Gastrocnemius medialis (tissue), 4 donors: ENCODE data around the gene APOLD1. TPM values are rescaled to one million over a fixed set of nuclear protein-coding genes. Genes with fewer than 3 reads are reported as not detected.

Source experiments
- ATAC-seq, 2 donors: fragments of 150-250 bp; one replicate each; pipeline ENCODE4 v1.9.1; 2016
- DNase-seq, 2 donors: peaks; one replicate each; pipeline ENCODE4 v3.0.0-alpha.2; 2019
- H3K27ac ChIP-seq, 4 donors: fragments of 200-600 bp; sonication (generic); 1 replicate in 1 of 4; 2 replicates in 3 of 4; pipeline ENCODE4 v1.5.1; 2016 to 2018; ENCODE audit warnings: mild to moderate bottlenecking in 2 of 4, moderate library complexity in 1 of 4
- H3K27me3 ChIP-seq, 3 donors: fragments of 200-600 bp; sonication (generic) in 2 of 3; 1 replicate in 1 of 3; 2 replicates in 2 of 3; pipeline versions ENCODE4 v1.5.1 to v1.6.0; 2016 to 2019; ENCODE audit warnings: mild to moderate bottlenecking in 1 of 3, moderate library complexity in 1 of 3
- H3K36me3 ChIP-seq, 2 donors: fragments of 200-600 bp; sonication (generic) in 1 of 2; one replicate each; pipeline ENCODE4 v1.5.1; 2017 to 2018
- H3K4me1 ChIP-seq, 2 donors: fragments of 200-600 bp; sonication (generic) in 1 of 2; one replicate each; pipeline ENCODE4 v1.5.1; 2016 to 2017; ENCODE audit warnings: mild to moderate bottlenecking in 2 of 2
- H3K4me3 ChIP-seq, 4 donors: fragments of 200-600 bp; sonication (generic) in 3 of 4; 1 replicate in 1 of 4; 2 replicates in 3 of 4; pipeline ENCODE4 v1.5.1; 2016 to 2019; ENCODE audit warnings: mild to moderate bottlenecking in 2 of 4
- H3K9me3 ChIP-seq, 3 donors: fragments of 200-600 bp; sonication (generic) in 2 of 3; 1 replicate in 1 of 3; 2 replicates in 2 of 3; pipeline ENCODE4 v1.5.1; 2016 to 2019
- POLR2A ChIP-seq, 2 donors: fragments of 450-650 bp; IDR thresholded peaks; one replicate each; pipeline ENCODE4 v1.6.1; 2017; ENCODE audit warnings: antibody characterized with exemption in 2 of 2, mild to moderate bottlenecking in 2 of 2, moderate library complexity in 2 of 2
- in situ Hi-C, 4 donors: fragments of 200-750 bp; cut with MboI; loops; one replicate each; pipeline versions ENCODE4 v1.15.0 to v1.8.0; 2017; ENCODE audit warnings: low sequenced_read_pairs in 4 of 4
- intact Hi-C: fragments of 100-400 bp; cut with DNase I; formaldehyde crosslinking; loops from one replicate; pipeline ENCODE4 v1.15.1; 2023; ENCODE audit warnings: low total_unique reads
- total RNA-seq, 4 donors: library from RNA; depleted of rRNA; stranded (reverse); fragments of >200 nt; gene quantifications; one replicate each; pipeline versions ENCODE4 v1.1.0 to v1.2.3, GENCODE V29; 2016
- TF ChIP-seq, protein P1 (sequence below), 5 experiments: fragments of 450-650 bp in 3 of 5; fragments of 200-600 bp in 2 of 5; sonication (generic) in 2 of 5; IDR thresholded peaks in 4 of 5; conservative IDR thresholded peaks in 1 of 5; 1 replicate in 4 of 5; 2 replicates in 1 of 5; pipeline ENCODE4 v1.5.1; 2016 to 2019; ENCODE audit warnings: antibody characterized with exemption in 5 of 5, mild to moderate bottlenecking in 3 of 5, moderate library complexity in 3 of 5

APOLD1 gene
- total RNA-seq, 4 donors from 2014 or later = 25.8 to 73.7 (median 67.7) TPM

DNA sequence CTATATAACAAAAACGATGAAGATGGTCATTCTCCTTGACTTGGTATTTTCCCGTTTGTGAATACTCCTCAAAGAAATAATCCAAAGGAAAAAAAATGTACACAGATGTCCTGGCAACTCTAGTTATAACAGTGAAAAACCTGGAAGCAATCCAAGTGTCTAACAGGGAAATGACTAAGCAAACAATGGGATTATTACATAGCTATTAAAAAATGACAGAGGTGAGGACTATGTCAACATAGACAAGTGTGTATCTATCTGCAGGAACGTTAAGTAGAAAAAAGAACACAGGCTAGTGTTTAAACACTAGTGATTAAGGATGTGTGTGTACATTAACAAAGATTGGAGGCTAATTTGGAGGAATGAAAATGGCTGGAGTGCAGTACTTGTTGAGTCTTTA, 5.9 kb upstream of the APOLD1 start:
- Histone ChIP-seq H3K36me3 (no peaks in the 10 kb centered on the region), H3K27me3 (no peaks in the 10 kb centered on the region), H3K9me3 (no peaks in the 10 kb centered on the region), H3K4me3 (no peak overlapping the region), H3K4me1 (peaks cover 0 to 13% of the 10 kb centered on the region in 2 donors), H3K27ac (no peak overlapping the region)
- intact Hi-C loops = no loop called here
- DNase-seq (no peak), ATAC-seq (peak; percentile 39 to 57)
- TF ChIP-seq, protein P1, sequence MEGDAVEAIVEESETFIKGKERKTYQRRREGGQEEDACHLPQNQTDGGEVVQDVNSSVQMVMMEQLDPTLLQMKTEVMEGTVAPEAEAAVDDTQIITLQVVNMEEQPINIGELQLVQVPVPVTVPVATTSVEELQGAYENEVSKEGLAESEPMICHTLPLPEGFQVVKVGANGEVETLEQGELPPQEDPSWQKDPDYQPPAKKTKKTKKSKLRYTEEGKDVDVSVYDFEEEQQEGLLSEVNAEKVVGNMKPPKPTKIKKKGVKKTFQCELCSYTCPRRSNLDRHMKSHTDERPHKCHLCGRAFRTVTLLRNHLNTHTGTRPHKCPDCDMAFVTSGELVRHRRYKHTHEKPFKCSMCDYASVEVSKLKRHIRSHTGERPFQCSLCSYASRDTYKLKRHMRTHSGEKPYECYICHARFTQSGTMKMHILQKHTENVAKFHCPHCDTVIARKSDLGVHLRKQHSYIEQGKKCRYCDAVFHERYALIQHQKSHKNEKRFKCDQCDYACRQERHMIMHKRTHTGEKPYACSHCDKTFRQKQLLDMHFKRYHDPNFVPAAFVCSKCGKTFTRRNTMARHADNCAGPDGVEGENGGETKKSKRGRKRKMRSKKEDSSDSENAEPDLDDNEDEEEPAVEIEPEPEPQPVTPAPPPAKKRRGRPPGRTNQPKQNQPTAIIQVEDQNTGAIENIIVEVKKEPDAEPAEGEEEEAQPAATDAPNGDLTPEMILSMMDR (IDR thresholded peaks at IDR 0.05 in 4 of 5, conservative IDR thresholded peaks at IDR 0.05 in 1 of 5) = no peak
- TF ChIP-seq POLR2A (IDR thresholded peaks at IDR 0.05) = no peak
- in situ Hi-C loops = loop anchor here in 1 of 4 donors (25.0 kb wide), 1 partner anchor 208 kb away; no protein-coding TSS in a partner anchor

DNA sequence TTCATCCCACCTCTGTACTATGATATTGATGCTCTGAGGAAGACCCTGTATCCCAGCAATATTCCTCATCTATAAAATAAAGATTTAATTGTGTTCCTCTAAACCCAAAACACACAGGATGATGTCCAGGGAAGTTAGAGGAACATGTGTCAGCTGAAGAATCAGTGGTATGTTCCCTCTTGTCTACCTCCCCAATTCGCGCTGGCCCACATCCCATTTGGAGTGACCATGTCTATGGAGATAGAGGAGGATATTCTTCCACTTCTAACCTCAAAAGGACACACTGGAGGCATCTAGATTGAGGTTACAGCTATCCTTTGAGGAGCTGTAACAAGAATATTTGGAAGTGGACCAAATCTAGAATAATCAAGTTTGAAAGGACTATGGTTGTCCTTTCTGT, 1.3 kb upstream of the APOLD1 start:
- DNase-seq (no peak), ATAC-seq (no peak)
- no peaks in the 10 kb centered on the region for H3K9me3 ChIP-seq
- H3K4me1 ChIP-seq = peaks cover 8 to 28% of the 10 kb centered on the region in 2 donors
- no peaks in the 10 kb centered on the region for H3K36me3 ChIP-seq
- no peaks in the 10 kb centered on the region for H3K27me3 ChIP-seq
- no peak overlapping the region for H3K4me3 ChIP-seq
- no peak for TF ChIP-seq POLR2A (IDR thresholded peaks at IDR 0.05)
- TF ChIP-seq, protein P1 (IDR thresholded peaks at IDR 0.05 in 4 of 5, conservative IDR thresholded peaks at IDR 0.05 in 1 of 5) = no peak
- in situ Hi-C loops (loop anchor here in 1 of 4 donors (25.0 kb wide), 1 partner anchor 203 kb away; no protein-coding TSS in a partner anchor), intact Hi-C loops (loop anchor here (10.0 kb wide), 1 partner anchor 201 kb away; no protein-coding TSS in a partner anchor)
- H3K27ac ChIP-seq = peak overlapping the region; percentile 79 to 89 (median 86)

DNA sequence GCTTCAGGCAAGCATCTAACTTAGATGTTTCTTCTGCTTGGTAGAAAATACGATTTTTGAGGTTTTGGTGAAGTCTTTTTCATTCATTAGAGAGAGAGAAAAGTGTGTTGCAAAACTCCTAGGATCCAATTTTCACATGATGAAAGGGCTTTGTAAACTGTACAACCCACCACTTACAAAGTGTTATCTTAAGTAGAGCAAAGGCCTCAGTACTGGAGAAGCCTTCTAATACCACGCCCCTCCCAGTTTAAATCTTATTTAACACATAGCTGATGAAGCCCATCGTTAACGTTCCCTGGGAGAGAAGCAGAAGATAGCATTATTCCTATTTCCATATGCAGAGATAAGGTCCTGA, 869 bp downstream of the APOLD1 start:
- in situ Hi-C loops = loop anchor here in 1 of 4 donors (25.0 kb wide), 1 partner anchor 201 kb away; no protein-coding TSS in a partner anchor
- peaks cover 9 to 25% of the 10 kb centered on the region in 2 donors for H3K4me1 ChIP-seq
- no peak for DNase-seq
- no peaks in the 10 kb centered on the region for H3K27me3 ChIP-seq
- intact Hi-C loops = loop anchor here (2.0 to 10.0 kb wide), 3 partner anchors 69 to 198 kb away; partner anchors contain the start of gene CDKN1B
- no peak for TF ChIP-seq POLR2A (IDR thresholded peaks at IDR 0.05)
- TF ChIP-seq, protein P1 (IDR thresholded peaks at IDR 0.05 in 4 of 5, conservative IDR thresholded peaks at IDR 0.05 in 1 of 5) = no peak
- peak overlapping the region; percentile 87 to 94 (median 92) for H3K27ac ChIP-seq
- no peaks in the 10 kb centered on the region for H3K36me3 ChIP-seq
- H3K4me3 ChIP-seq = peak overlapping the region; percentile 70 to 87 (median 80)
- ATAC-seq = peak in 1 of 2 donors; percentile 3
- no peaks in the 10 kb centered on the region for H3K9me3 ChIP-seq

DNA sequence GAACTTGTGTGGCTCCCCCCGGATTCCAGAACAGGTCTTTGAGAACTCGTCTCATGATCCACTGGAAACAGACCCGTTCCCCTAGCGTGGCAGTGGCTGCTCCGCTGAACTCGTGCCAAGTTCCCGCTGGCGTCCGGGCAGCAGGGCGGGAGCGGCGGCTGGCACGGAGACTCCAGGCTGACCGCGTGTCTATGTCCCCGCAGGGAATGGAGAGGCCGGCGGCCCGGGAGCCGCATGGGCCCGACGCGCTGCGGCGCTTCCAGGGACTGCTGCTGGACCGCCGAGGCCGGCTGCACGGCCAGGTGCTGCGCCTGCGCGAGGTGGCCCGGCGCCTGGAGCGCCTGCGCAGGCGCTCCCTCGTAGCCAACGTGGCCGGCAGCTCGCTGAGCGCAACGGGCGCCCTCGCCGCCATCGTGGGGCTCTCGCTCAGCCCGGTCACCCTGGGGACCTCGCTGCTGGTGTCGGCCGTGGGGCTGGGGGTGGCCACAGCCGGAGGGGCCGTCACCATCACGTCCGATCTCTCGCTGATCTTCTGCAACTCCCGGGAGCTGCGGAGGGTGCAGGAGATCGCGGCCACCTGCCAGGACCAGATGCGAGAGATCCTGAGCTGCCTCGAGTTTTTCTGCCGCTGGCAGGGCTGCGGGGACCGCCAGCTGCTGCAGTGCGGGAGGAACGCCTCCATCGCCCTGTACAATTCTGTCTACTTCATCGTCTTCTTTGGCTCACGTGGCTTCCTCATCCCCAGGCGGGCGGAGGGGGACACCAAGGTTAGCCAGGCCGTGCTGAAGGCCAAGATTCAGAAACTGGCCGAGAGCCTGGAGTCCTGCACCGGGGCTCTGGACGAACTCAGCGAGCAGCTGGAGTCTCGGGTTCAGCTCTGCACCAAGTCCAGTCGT, 1.5 kb downstream of the APOLD1 start:
- Histone ChIP-seq H3K27me3 (no peaks in the 10 kb centered on the region), H3K4me3 (peak overlapping the region; percentile 70 to 87 (median 80)), H3K9me3 (no peaks in the 10 kb centered on the region), H3K4me1 (peaks cover 12 to 30% of the 10 kb centered on the region in 2 donors), H3K27ac (peak overlapping the region; percentile 87 to 94 (median 92)), H3K36me3 (no peaks in the 10 kb centered on the region)
- TF ChIP-seq, protein P1 (IDR thresholded peaks at IDR 0.05 in 4 of 5, conservative IDR thresholded peaks at IDR 0.05 in 1 of 5) = peak; percentile 20 to 42 (median 32)
- peak; percentile 59 to 71 for TF ChIP-seq POLR2A (IDR thresholded peaks at IDR 0.05)
- intact Hi-C loops = loop anchor here (1.0 to 10.0 kb wide), 4 partner anchors 26 to 198 kb away; partner anchors contain the start of genes CDKN1B and DDX47
- ATAC-seq = peak; percentile 72 to 74
- in situ Hi-C loops = loop anchor here in 1 of 4 donors (25.0 kb wide), 1 partner anchor 200 kb away; no protein-coding TSS in a partner anchor
- peak; percentile 51 to 73 for DNase-seq
